Ishikawa (cell line): Measurements from ENCODE around the gene MTHFD1L.

Source experiments
- CEBPB ChIP-seq: IDR thresholded peaks from 2 replicates; pipeline ENCODE4 v1.6.1; 2012
- CREB1 ChIP-seq: IDR thresholded peaks from 2 replicates; pipeline ENCODE4 v1.6.1; 2012; ENCODE audit warnings: low read depth
- EGR1 ChIP-seq: IDR thresholded peaks from 2 replicates; pipeline ENCODE4 v1.6.1; 2012
- EP300 ChIP-seq: IDR thresholded peaks from 2 replicates; pipeline ENCODE4 v1.6.1; 2012; ENCODE audit warnings: borderline replicate concordance
- FOXM1 ChIP-seq: IDR thresholded peaks from 2 replicates; pipeline ENCODE4 v1.6.1; 2012; ENCODE audit warnings: low read depth, borderline replicate concordance
- MAX ChIP-seq: IDR thresholded peaks from 2 replicates; pipeline ENCODE4 v1.6.1; 2012
- NFIC ChIP-seq: IDR thresholded peaks from 2 replicates; pipeline ENCODE4 v1.6.1; 2012
- RAD21 ChIP-seq: IDR thresholded peaks from 2 replicates; pipeline ENCODE4 v1.6.1; 2012; ENCODE audit warnings: low read depth
- REST ChIP-seq: IDR thresholded peaks from 2 replicates; pipeline ENCODE4 v1.6.1; 2012; ENCODE audit warnings: low read depth, mild to moderate bottlenecking
- TAF1 ChIP-seq: IDR thresholded peaks from 2 replicates; pipeline ENCODE4 v1.6.1; 2012; ENCODE audit warnings: low read depth, mild to moderate bottlenecking
- TCF12 ChIP-seq: IDR thresholded peaks from 2 replicates; pipeline ENCODE4 v1.6.1; 2012; ENCODE audit warnings: low read depth
- TEAD4 ChIP-seq: IDR thresholded peaks from 2 replicates; pipeline ENCODE4 v1.6.1; 2012
- YY1 ChIP-seq: IDR thresholded peaks from 2 replicates; pipeline ENCODE4 v1.6.1; 2012; ENCODE audit warnings: low read depth
- ZBTB7A ChIP-seq: IDR thresholded peaks from 2 replicates; pipeline ENCODE4 v1.6.1; 2012; ENCODE audit warnings: low read depth
- TF ChIP-seq, protein P1 (sequence below): IDR thresholded peaks from 2 replicates; pipeline ENCODE4 v1.6.1; 2012

The MTHFD1L gene

DNA sequence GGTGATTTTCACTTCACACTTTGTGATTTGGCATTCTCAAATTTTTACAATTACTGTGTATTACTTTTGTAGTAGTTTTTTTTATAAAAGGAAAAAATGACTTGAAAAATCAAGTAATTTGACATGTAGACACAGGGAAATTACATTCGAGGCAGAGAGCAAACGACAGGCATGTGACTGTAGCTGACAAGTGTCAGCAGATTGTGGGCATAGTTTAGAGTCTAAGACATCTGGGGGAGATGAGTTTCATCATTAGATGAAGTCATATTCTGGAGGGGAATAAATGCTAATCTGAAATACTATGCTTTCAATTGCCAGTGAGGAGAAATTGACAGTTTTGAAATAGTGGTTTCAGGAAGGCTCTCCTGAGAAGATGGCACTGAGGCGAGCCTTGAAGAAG lies 126.0 kb downstream of the MTHFD1L start:
- TF ChIP-seq ZBTB7A (no peak), EP300 (no peak), FOXM1 (no peak), CEBPB (no peak), MAX (no peak), NFIC (no peak), TCF12 (no peak), TAF1 (no peak), EGR1 (no peak), REST (no peak), CREB1 (no peak), TEAD4 (no peak), YY1 (no peak), RAD21 (no peak)
- TF ChIP-seq, protein P1, sequence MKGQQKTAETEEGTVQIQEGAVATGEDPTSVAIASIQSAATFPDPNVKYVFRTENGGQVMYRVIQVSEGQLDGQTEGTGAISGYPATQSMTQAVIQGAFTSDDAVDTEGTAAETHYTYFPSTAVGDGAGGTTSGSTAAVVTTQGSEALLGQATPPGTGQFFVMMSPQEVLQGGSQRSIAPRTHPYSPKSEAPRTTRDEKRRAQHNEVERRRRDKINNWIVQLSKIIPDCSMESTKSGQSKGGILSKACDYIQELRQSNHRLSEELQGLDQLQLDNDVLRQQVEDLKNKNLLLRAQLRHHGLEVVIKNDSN, result no peak

DNA sequence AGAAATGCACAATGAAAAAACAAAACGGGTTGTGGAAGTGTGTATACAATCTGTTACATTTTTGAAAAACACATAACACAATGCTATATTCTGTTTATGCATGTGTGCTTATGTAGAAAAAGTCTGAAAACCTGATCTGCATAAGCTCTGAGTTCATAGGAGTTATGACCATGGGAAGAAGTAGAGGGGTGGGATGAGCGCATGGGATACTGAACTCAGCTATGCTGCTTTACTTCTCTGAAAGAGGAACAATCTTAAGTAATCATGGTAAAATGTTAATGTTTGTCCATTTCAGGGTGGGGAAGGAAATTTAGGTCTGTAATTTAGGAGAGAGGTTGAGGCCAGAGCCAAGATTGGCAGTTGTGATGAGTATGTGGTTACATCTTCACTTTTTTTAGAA lies 126.8 kb downstream of the MTHFD1L start:
- TF ChIP-seq MAX (no peak), REST (no peak), RAD21 (no peak), CEBPB (no peak), ZBTB7A (no peak), EGR1 (no peak), TAF1 (no peak), CREB1 (no peak), TCF12 (no peak), TEAD4 (no peak), NFIC (no peak), EP300 (no peak), FOXM1 (no peak), YY1 (no peak)
- TF ChIP-seq, protein P1, result no peak

DNA sequence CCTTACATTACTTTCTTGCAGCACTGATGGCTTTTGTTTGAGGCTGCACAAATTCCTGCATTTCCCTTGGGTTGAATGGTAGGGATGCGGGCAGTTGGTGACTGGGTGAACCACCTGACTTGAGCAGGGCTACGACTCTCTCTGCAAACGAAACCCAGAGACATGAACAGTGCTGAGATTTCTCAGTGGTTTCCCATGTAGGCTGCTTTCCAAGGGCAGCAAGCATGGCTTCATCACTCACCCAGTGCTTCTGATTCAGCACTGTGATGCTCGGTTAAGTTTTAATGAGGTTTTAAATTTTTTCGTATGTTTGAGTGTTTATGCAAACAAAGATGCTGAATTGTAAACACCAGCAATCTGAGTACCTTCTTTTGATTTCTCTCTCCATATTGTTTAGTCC lies 127.2 kb downstream of the MTHFD1L start:
- TF ChIP-seq CREB1 (no peak), EGR1 (no peak), ZBTB7A (no peak), RAD21 (no peak), MAX (no peak), YY1 (no peak), NFIC (no peak)

DNA sequence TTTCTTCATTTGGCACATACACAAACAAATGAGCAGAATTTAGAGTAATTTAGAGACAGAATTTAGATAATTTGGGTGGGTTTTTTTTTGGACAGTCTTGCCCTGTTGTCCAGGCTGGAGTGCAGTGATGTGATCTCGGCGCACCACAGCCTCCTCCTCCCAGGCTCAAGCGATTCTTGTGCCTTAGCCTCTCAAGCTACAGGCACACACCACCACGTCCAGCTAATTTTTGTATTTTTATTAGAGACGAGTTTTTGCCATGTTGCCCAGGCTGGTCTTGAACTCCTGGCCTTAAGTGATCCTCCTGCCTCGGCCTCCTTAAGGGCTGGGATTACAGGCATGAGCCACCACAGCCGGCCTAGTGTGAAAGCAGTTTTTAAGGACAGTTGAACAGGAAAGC lies 127.8 kb downstream of the MTHFD1L start:
- TF ChIP-seq REST, result no peak
- no peak for TF ChIP-seq FOXM1
- no peak for TF ChIP-seq RAD21
- TF ChIP-seq NFIC, result no peak
- no peak for TF ChIP-seq EP300
- TF ChIP-seq TEAD4, result no peak

DNA sequence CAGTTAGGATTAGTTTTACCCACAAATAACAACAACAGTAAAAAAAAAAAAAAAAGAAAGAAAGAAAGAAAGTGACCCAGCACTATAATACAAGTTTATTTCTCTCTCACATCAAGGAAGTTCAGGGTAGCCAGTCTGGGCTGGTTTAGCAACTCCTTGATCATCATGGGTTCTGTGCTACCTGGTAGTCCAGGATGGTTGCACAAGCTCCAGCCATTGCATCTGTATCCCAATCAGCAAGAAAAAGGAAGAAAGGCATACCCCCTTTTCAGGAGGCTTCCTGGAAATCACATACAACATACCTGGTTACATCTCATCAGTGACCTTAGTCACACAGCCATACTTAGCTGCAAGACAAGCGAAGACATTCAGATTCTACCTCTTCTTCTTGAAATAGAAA lies 128.5 kb downstream of the MTHFD1L start:
- TF ChIP-seq CREB1 (no peak), ZBTB7A (no peak), EGR1 (no peak), EP300 (no peak), REST (no peak), FOXM1 (no peak), CEBPB (no peak), YY1 (no peak), RAD21 (no peak), MAX (no peak), TAF1 (no peak), TCF12 (no peak), TEAD4 (no peak), NFIC (no peak)
- TF ChIP-seq, protein P1, result no peak
